Stimulated activated CD8-positive, alpha-beta memory T cell treated with anti-CD3 and anti-CD28 coated beads, Interleukin-15, amount 100 ng/mL, for 4 hours (primary cell): ENCODE results near the gene SYCE1L.

Source experiments
- DNase-seq, 2 donors: peaks; one replicate each; pipeline ENCODE4 v3.0.0-alpha.2; 2020; ENCODE audit warnings: low read depth in 2 of 2

SYCE1L gene

DNA sequence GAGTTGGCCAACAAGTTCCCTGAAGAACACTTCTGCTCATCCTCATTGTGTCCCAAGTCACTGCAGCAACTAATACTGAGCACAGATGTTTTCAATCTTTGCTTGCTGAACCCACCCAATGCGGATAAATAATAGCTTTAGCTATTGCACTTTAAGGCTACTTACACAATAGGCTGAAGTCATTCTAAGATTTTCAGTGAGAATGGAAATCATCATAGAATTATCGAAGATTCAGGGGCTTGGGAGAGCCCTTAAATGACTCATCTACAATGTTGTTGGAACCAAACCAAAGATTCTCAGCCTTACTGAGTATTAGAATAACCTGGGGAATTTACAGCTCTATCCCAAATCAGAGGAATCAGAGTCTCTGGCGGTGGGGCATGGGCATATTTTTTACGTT lies 51.2 kb downstream of the SYCE1L start:
- DNase-seq: no peak
